Cerebellar nuclear complex (tissue), 1 donor: ENCODE data around the gene MYH15.

ENCODE experiments used
- DNase-seq, 2 experiments: peaks; one replicate each; lab custom pipeline; 2025; lab: John Stamatoyannopoulos, UW

MYH15 gene

DNA sequence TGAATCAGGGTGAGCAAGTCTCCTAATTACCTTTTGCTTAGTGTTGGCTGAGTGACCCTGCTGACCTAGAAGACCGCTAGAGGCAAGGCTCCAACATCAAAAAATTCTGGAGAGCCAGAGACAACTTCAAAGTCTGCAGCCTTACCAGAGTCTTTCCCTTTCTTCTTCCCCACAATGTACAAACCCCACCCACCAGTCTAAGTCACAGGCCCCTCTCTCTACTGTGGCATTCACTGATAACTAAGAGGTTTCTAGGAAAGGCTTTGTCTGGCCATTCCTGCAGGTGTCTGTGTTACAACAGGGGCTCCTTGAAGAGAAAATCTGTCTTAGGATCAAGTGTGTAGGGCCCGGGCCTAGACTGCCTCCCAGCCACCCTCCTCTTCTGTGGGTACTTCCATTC, 525 bp downstream of the MYH15 start:
- no peak for DNase-seq

DNA sequence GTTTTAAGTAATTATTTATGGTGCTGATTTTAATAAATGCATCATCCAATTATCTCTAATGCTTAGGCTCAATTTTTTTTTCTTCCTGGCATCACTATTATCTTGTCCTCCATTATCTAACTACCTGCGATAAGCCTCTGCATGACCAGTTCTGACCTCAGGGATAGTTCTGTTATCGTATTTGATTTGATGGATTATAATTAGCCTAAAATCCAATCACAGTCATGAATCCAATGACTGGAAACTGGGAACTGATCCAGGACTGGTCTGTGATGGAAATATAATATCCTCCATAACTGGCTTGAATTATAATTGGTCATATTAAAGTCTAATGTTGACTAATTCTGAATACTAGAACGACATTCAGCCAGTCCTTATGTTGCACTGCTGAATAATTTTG, 1.1 kb downstream of the MYH15 start:
- no peak for DNase-seq

DNA sequence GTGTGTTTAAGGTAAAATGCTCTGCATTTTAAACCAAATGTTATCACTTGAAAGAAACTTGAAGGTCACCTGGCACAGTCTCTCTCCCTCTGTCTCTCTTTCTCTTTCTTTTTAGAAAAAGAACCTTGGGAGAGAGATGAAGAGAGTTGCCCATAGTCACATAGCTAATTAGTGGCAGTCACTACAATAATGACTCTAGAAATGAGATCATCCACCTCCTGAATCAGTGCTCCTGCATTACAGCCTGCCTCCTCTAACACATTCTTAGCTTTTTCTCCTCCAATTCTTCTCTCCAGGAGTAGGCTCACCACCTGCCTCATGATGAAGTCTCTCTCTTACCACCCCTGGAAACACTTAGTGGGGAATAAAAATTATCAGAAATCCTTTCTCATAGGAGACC, 2.5 kb downstream of the MYH15 start:
- no peak for DNase-seq

DNA sequence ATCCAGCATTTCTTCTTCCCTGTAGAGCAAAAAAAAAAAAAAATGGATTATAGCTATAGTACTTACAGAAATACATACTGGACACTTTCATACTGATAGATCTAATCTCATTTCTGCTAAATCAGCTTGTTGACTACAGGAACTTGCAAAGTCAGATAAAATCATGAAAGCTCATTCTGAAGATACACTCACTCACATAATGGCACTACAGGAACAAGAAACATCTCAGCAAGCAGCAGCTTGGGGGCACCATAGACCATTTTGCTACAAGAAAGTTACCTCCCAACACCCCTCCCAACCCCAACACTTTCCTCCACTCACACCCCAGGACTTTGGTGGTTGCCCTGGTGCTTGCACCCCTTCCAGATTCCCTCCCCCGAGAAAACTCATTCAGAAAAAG, 4.6 kb downstream of the MYH15 start:
- no peak for DNase-seq

- DNase-seq: no peak
Measured at GRCh38 chr3:108503722-108504121, 6.7 kb downstream of the MYH15 start.

DNA sequence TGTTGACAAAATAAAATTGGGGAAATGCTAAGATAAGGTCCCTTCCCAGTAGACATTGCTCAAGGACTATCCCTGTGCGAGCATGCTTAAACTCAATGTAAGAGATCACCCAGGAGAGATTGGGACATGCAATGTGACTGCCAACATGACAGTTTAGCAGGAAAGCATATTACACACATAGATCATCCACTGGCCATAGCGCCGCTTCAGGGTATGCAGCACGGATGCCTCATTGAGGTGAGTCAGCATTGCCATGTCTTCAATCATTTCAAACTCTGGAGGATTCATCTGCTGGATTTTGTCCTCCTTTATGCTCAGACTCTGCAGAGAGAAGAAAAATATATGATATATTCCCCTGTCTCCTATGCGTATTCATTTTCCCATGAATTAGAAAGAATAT, 8.9 kb downstream of the MYH15 start:
- DNase-seq: no peak

DNA sequence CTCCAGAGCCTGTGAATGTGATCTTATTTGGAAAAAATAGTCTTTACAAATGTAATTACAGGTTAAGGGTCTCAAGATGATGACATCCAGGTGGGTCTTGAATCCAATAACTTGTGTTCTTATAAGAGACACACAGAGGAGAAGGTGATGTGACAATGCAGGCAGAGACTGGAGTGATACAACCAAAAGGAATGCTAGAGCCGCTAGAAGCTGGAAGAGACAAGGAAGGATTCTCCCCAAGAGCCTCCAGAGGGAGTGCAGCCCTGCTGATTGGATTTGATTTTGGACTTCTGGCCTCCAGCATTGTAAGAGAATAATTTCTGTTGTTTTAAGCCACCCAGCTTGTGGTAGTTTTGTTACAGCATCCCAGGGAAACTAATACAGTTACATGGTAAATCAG, 9.7 kb downstream of the MYH15 start:
- no peak for DNase-seq

- no peak for DNase-seq
Measured at GRCh38 chr3:108497271-108497670, 13.1 kb downstream of the MYH15 start.

DNA sequence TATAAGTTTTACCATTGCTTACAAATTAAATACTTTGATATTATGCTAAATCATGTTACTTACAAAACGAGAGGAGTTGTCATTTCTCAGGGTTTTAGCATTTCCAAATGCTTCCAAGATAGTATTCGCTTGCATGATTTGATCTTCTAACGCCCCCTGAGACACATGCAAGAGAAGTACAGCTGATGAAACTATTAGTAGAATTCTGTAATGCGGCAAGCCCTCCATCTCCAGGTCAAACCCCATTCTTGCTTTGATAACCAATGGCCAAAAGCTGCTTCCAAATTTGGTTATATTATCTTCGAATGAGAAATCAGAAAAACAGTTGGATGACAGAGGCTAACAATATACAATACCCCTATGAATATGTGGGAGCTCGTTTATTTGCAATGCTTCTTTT, 14.7 kb downstream of the MYH15 start:
- DNase-seq: no peak

GRCh38 chr3:108494906-108495531, 15.4 kb downstream of the MYH15 start:
- DNase-seq: no peak

DNA sequence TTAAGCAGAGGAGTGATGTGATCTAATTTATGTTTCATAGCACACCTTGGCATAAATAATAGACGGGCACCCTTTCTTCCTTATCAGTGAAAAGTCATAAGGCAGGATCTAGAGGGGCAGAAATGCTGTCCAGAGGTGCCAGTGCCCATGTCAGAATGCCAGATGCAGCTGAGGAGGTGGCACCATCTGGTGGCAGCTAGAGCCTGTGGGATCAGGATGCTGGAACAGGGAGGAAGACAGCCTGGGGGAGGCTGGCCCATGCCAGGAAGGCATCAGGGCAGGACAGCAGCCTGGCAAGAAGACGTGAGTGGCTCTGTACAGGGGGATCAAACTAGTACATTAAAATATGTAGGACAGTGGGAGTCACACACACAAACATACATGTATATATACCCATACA, 16.5 kb downstream of the MYH15 start:
- no peak for DNase-seq

DNA sequence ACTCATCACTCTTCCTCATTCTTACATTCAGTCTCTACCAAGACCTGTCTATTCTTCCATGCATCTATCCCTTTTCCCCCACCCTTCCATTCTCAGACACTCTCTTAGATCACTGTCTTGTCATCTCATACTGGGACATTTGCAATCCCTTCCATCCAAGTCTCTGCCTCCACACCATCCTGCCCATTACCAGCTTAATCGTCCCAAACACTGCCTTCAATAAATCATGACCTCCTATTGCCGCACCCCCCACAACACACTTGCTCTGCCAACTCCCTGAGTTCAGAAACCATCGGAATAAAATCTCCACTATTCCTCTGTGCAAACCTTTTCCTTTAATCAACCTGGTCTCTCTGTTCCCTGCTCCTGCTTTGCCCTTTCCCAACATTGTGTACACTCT, 18.9 kb downstream of the MYH15 start:
- no peak for DNase-seq

DNA sequence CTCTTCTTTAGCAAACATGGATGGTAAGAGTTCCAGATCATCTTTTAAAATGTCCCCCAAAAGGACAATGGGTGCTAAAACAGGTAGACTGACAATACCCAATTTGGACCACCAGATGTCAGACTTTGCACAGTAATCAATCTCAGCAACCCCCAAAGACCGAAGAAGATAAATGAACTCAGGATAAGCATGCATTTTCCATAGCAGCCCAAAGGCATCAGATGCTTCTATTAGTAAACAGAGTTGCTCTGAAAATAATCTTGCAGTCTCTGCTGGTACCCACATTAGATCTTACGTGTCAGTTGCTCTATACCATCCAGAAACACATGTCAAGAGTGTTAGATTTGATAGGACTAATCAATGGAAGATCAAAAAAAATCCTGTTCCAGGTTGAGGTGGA, 20.6 kb downstream of the MYH15 start:
- DNase-seq: no peak

GRCh38 chr3:108488631-108489030, 21.8 kb downstream of the MYH15 start:
- no peak for DNase-seq

DNA sequence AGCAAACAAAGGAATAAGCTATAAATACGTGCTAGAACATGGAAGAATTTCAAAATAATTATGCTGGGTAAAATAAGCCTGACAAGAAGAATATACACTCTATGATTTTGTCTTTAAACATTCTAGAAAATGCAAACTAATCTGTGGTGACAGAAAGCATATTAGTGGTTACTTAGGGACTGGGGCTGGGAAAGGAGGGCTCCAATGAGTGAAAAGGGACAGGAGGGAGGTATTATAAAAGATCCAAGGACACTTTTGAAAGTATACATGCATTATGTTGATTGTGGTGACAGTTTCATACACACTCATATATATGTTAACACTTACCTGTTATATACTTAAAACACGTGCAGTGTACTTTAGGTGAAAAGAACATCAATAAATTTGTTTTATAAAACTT, 23.0 kb downstream of the MYH15 start:
- DNase-seq: no peak

- no peak for DNase-seq
Measured at GRCh38 chr3:108486941-108487340, 23.5 kb downstream of the MYH15 start.

DNA sequence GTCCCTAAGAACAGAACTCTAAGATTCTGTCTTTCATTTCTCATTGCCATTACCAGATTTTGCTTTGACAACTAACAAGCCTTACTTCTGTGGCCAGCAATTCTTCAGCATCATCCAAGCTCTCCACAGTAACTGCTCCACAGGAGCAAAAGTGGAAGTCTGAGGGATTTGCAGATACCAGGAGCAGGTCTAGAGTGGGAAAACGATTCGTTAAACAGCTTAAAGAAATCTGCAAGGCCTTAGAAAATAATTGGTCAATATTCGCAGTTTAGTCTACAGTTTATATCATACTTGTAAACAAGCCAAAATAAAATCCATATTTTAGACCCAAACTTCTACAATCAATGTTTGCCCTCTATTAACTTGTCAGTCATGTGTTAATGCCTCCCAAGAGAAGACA, 24.1 kb downstream of the MYH15 start:
- no peak for DNase-seq

GRCh38 chr3:108485146-108485545, 25.2 kb downstream of the MYH15 start:
- DNase-seq: no peak

DNA sequence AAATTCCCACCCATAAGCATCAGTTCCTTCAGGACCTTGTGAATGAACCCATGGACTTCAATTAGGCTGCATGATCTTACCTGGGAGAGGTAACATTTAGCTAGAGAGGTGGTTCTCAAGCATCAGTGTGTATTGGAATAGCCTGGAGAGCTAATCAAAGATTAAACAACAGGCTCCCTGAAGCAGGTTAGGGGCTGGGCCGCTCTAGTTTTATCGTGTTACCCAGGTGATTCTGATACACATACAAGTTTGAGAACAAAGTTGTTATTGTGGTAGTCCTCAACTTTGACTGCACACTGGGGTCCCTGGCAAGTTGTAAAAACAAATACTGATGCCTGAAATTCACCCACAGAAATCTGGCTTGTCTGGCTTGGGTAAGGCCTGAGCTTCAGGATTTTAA, 31.2 kb downstream of the MYH15 start:
- DNase-seq: no peak

DNA sequence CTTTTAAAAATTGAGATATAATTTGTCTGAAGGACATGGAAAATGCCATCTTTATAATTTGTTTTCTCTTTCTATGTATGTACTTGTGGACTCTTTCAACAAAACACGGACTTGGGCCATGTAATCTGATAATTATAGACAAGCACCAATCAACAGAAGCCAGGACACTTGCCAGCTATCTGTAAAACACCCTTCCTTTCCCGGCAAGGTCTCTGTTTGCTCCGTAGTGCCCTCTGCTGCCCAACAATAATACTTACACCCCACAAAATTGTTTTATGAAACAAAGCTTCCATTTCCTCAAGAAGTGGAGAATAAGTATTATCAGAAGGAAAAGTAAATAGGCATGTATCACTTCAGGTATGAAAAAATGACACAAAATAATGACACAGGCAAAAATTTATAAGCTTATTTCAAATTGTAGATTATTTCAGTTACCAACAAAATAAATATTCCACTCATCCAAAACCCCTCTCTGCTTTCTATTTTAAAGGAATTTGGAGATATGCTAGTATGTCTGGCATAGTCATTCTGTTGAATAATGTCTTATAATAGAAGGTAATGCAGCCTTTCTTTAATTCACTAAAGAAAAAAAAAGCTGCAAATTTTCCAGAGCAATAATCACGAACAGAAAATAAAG, 32.8 kb downstream of the MYH15 start:
- DNase-seq: no peak

DNA sequence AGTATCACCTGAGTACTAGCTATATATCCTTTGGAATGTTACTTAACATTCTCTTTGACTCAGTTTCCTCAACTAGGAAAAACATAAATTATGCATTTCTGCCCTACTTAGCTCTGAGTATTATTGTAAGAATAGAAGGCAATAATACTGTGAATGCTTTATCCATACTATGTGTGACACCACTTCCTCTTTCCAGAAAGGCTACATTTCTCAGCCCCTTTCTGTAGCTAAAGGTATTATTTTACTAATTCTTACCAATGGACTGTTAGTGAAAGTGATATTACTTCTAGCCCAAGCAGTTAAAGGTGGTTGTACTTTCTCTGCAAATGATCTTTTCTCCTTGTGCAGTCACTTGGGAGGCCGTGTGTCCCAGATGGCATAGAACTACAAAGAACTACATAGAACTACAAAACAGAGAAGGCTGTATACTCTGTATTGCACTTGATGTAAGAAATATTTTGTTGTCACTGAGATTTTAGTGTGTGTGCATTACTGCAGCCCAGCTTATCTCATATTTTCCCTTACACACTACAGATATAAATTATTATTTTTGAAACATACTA, 35.1 kb downstream of the MYH15 start:
- no peak for DNase-seq

DNA sequence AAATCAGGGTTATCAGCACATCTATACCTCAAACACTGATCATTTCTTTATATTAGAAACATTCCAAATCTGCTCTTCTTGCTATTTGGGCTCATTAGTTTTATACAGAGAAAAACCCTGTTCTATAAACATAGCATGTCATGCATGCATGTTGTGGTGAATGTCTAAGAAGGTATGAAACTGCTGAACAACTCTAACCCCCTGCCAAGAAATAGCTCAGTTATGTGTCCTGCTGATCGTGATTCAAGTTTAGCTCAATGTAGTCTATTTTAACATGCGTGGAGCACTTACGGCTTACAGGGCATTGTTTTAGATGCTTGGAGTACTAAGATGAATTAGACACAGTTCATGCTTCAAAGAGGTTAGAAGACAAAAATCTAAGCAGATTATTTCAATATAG, 35.8 kb downstream of the MYH15 start:
- no peak for DNase-seq

- DNase-seq: no peak
Measured at GRCh38 chr3:108473711-108474110, 36.7 kb downstream of the MYH15 start.

GRCh38 chr3:108472001-108472591, 38.3 kb downstream of the MYH15 start:
- DNase-seq: no peak
